OCI-M2 (cell line): ENCODE data around the gene KLHL10.

Experiments
- DNase-seq: peaks from one replicate; lab custom pipeline; 2025; ENCODE audit not compliant: unreplicated experiment; lab: John Stamatoyannopoulos, UW

KLHL10 gene

GRCh38 chr17:41837761-41838538 lies at the start of gene KLHL10:
Gene KLHL10, plus strand, starts transcription at chr17:41837825. Its CDS starts 108 bp downstream, at chr17:41837933.
- no peak for DNase-seq

GRCh38 chr17:41792845-41793783 lies 44.5 kb upstream of the KLHL10 start:
- peak; percentile 46 for DNase-seq

- DNase-seq, result no peak
Observed at GRCh38 chr17:41793784-41794539, 43.7 kb upstream of the KLHL10 start.

GRCh38 chr17:41794540-41794975 lies 43.1 kb upstream of the KLHL10 start:
- no peak for DNase-seq

- DNase-seq, result no peak
Observed at GRCh38 chr17:41796121-41796895, 41.3 kb upstream of the KLHL10 start.

GRCh38 chr17:41797377-41797776 lies 40.2 kb upstream of the KLHL10 start:
- DNase-seq, result no peak

GRCh38 chr17:41799366-41799765 lies 38.3 kb upstream of the KLHL10 start:
- DNase-seq, result no peak

GRCh38 chr17:41800601-41801373 lies 36.8 kb upstream of the KLHL10 start:
- DNase-seq, result no peak

GRCh38 chr17:41801374-41802271 lies 36.0 kb upstream of the KLHL10 start:
- no peak for DNase-seq

GRCh38 chr17:41803049-41804020 lies 34.3 kb upstream of the KLHL10 start:
- DNase-seq, result no peak

GRCh38 chr17:41806685-41807445 lies 30.8 kb upstream of the KLHL10 start:
- no peak for DNase-seq

GRCh38 chr17:41810659-41811548 lies 26.7 kb upstream of the KLHL10 start:
- DNase-seq, result no peak

- DNase-seq, result no peak
Observed at GRCh38 chr17:41811549-41812380, 25.9 kb upstream of the KLHL10 start, which contains the start of gene P3H4. Gene P3H4, minus strand, starts transcription at chr17:41811949. Its CDS starts 34 bp downstream, at chr17:41811915.

- DNase-seq, result no peak
Observed at GRCh38 chr17:41812381-41813151, 25.1 kb upstream of the KLHL10 start, which contains the start of gene FKBP10. Gene FKBP10, plus strand, starts transcription at chr17:41813004. Its CDS starts 31 bp downstream, at chr17:41813035.
